ENCODE data around the gene TNFRSF8.
A peak's percentile ranks its signal among the peaks of the same experiment; 100 is the strongest.
"Not testable (repeated sequence)": the region's sequence is repeated elsewhere in the genome, so short reads cannot be mapped to it uniquely, and the experiment has no call there.

The TNFRSF8 gene

GRCh38 chr1:12038356-12039163 is 24.5 kb upstream of the TNFRSF8 start:
- no peak for DNase-seq (ENCODE audit: low read depth, low spot score)

GRCh38 chr1:12039164-12039525 is 24.0 kb upstream of the TNFRSF8 start:
- no peak for DNase-seq (ENCODE audit: low read depth, low spot score)

GRCh38 chr1:12039824-12040456 is 23.2 kb upstream of the TNFRSF8 start:
- not testable (repeated sequence) for DNase-seq (ENCODE audit: low read depth, low spot score)

GRCh38 chr1:12040457-12041051 is 22.5 kb upstream of the TNFRSF8 start:
- DNase-seq (ENCODE audit: low read depth, low spot score) = peak; percentile 87

- not testable (repeated sequence) for DNase-seq (ENCODE audit: low read depth, low spot score)
These were observed 18.8 kb upstream of the TNFRSF8 start for GRCh38 chr1:12044187-12044877.

- DNase-seq (ENCODE audit: low read depth, low spot score) = no peak
These were observed 16.4 kb upstream of the TNFRSF8 start for GRCh38 chr1:12046749-12047119.

- peak; percentile 89 for DNase-seq (ENCODE audit: low read depth, low spot score)
These were observed 15.8 kb upstream of the TNFRSF8 start for GRCh38 chr1:12047120-12047876.

- no peak for DNase-seq (ENCODE audit: low read depth, low spot score)
These were observed 14.7 kb upstream of the TNFRSF8 start for GRCh38 chr1:12048372-12048771.

- no peak for DNase-seq (ENCODE audit: low read depth, low spot score)
These were observed 13.5 kb upstream of the TNFRSF8 start for GRCh38 chr1:12049616-12050015.

GRCh38 chr1:12051361-12051760 is 11.7 kb upstream of the TNFRSF8 start:
- DNase-seq (ENCODE audit: low read depth, low spot score) = no peak

- DNase-seq (ENCODE audit: low read depth, low spot score) = peak; percentile 86
These were observed 11.0 kb upstream of the TNFRSF8 start for GRCh38 chr1:12052008-12052573.

- DNase-seq (ENCODE audit: low read depth, low spot score) = peak; percentile 49
These were observed 10.0 kb upstream of the TNFRSF8 start for GRCh38 chr1:12052997-12053686.

- no peak for DNase-seq (ENCODE audit: low read depth, low spot score)
These were observed 9.2 kb upstream of the TNFRSF8 start for GRCh38 chr1:12053752-12054548.

- DNase-seq (ENCODE audit: low read depth, low spot score) = no peak
These were observed 7.8 kb upstream of the TNFRSF8 start for GRCh38 chr1:12055259-12055658.

GRCh38 chr1:12056331-12056841 is 6.7 kb upstream of the TNFRSF8 start:
- no peak for DNase-seq (ENCODE audit: low read depth, low spot score)

GRCh38 chr1:12057382-12057781 is 5.7 kb upstream of the TNFRSF8 start:
- DNase-seq (ENCODE audit: low read depth, low spot score) = no peak

GRCh38 chr1:12057940-12058687 is 5.0 kb upstream of the TNFRSF8 start:
- no peak for DNase-seq (ENCODE audit: low read depth, low spot score)

- no peak for DNase-seq (ENCODE audit: low read depth, low spot score)
These were observed 3.9 kb upstream of the TNFRSF8 start for GRCh38 chr1:12059226-12059625.
